Cardiac fibroblast (primary cell): ENCODE results near the gene YLPM1.

Experiments
- DNase-seq, 2 donors: peaks; one replicate each; pipeline versions ENCODE4 v3.0.0 to v3.0.0-alpha.2; 2010; ENCODE audit warnings: low read depth in 2 of 2
- H3K4me3 ChIP-seq, 2 donors: replicated peaks in 1 of 2; 1 replicate in 1 of 2; 2 replicates in 1 of 2; pipeline ENCODE4 v1.5.1; 2011; ENCODE audit warnings: low read depth in 2 of 2, low read length in 2 of 2, mild to moderate bottlenecking in 2 of 2, moderate library complexity in 1 of 2
- CTCF ChIP-seq: IDR thresholded peaks from one replicate; pipeline ENCODE4 v1.5.1; 2011; ENCODE audit warnings: low read depth, mild to moderate bottlenecking, low read length, inconsistent platforms

Gene YLPM1

DNA sequence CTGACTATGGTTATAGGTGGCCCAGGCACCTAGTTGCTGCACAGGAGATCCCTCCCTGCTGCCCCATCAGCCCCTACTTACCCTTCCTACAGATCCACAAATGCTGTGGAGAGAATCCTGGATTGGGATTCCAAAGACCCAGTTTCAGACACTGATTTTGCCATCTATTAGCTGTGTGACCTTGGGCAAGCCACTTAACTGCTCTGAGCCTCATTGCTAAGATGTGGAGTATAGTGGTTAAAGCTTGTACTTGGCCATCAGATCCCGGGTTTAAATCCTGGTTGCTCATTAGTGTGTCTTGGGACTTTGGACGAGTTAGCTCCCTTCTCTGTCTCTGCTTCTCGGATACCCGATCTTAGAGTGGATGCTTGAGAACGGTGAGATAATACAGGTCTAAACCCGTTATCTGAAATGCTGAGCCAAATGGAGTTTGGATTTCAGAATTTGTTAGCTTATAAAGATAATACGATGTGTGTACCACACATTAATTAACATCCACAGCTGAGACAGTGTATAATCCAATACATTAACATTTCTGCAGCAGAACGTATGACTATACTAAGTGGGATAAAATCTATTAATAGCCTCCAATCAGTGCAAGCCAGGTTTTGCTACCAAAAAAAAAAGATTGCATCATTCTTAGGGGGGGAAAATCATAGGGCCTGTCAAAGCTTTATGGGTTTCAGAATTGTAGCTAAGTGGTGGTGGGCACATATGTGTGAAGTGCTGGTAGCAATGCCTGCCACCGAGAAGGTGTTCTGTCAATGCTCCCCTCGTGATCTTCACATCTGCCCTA is 96.8 kb downstream of the YLPM1 start:
- no peak overlapping the region for H3K4me3 ChIP-seq
- DNase-seq: no peak
- no peak for TF ChIP-seq CTCF

GRCh38 chr14:74860899-74861733 is 98.0 kb downstream of the YLPM1 start:
- peak; percentile 90 for TF ChIP-seq CTCF
- H3K4me3 ChIP-seq: no peak overlapping the region
- DNase-seq: peak; percentile 90 to 91

GRCh38 chr14:74861734-74862090 is 98.6 kb downstream of the YLPM1 start:
- no peak for DNase-seq
- no peak overlapping the region for H3K4me3 ChIP-seq
- no peak for TF ChIP-seq CTCF

GRCh38 chr14:74863274-74863673 is 100.2 kb downstream of the YLPM1 start:
- no peak for TF ChIP-seq CTCF
- DNase-seq: no peak
- H3K4me3 ChIP-seq: no peak overlapping the region

- no peak overlapping the region for H3K4me3 ChIP-seq
- no peak for TF ChIP-seq CTCF
- DNase-seq: no peak
Observed at GRCh38 chr14:74864198-74864597, 101.1 kb downstream of the YLPM1 start.

- no peak for DNase-seq
- no peak for TF ChIP-seq CTCF
- H3K4me3 ChIP-seq: no peak overlapping the region
Observed at GRCh38 chr14:74865156-74865555, 102.0 kb downstream of the YLPM1 start.
